Panc1 (cell line): Measurements from ENCODE around the gene STAU1. TPM values are rescaled to one million over a fixed set of nuclear protein-coding genes. Genes with fewer than 3 reads are reported as not detected.

Experiments used
- ATAC-seq: fragments of 200-7000 bp; cut with Tn5 transposase; 2 replicates; pipeline ENCODE4 v1.9.1; 2020; ENCODE audit warnings: mild to moderate bottlenecking, moderate library complexity
- BruUV-seq: library from RNA; stranded (reverse); fragments of 400-500 nt; replicated peaks from 2 replicates; lab custom pipeline; 2021; lab: Mats Ljungman, UMichigan
- CTCF ChIA-PET: fragments of 300-600 bp; sonication (Branson Sonifier 250); formaldehyde crosslinking; loops from one replicate; lab custom pipeline; 2022; ENCODE audit warnings: antibody characterized with exemption; lab: Charles Lee
- POLR2A ChIA-PET: fragments of 300-600 bp; sonication (Branson Sonifier 250); formaldehyde crosslinking; loops from one replicate; lab custom pipeline; 2022; ENCODE audit warnings: antibody characterized with exemption; lab: Charles Lee
- DNase-seq: peaks from one replicate; pipeline ENCODE4 v3.0.0-alpha.2; 2010; ENCODE audit warnings: low read depth, low spot score
- H3K27ac ChIP-seq: 2 replicates; pipeline ENCODE4 v1.5.1; 2011; ENCODE audit warnings: mild to moderate bottlenecking, low read length, inconsistent platforms
- H3K27me3 ChIP-seq: fragments of 200-500 bp; sonication (Bioruptor generic); 2 replicates; pipeline ENCODE4 v1.6.0; 2014; ENCODE audit warnings: low read length, inconsistent platforms; ENCODE audit not compliant: control insufficient read depth, insufficient read depth
- H3K36me3 ChIP-seq: fragments of 200-500 bp; sonication (Bioruptor generic); 2 replicates; pipeline ENCODE4 v1.5.1; 2014; ENCODE audit warnings: inconsistent platforms, mild to moderate bottlenecking, low read length, moderate library complexity; ENCODE audit not compliant: control insufficient read depth, insufficient read depth
- H3K4me1 ChIP-seq: 2 replicates; pipeline ENCODE4 v1.5.1; 2011; ENCODE audit warnings: inconsistent platforms, mild to moderate bottlenecking, low read length, moderate library complexity; ENCODE audit not compliant: control insufficient read depth, insufficient read depth
- H3K4me3 ChIP-seq, 2 experiments: 2 replicates each; pipeline ENCODE4 v1.5.1; 2011 to 2012; ENCODE audit warnings: low read depth in 2 of 2, low read length in 2 of 2, mild to moderate bottlenecking in 2 of 2, inconsistent platforms in 1 of 2, moderate library complexity in 1 of 2
- H3K9me3 ChIP-seq: fragments of 200-500 bp; sonication (Bioruptor generic); 2 replicates; pipeline ENCODE4 v1.5.1; 2014; ENCODE audit warnings: low read depth, mild to moderate bottlenecking, inconsistent platforms, low read length, moderate library complexity; ENCODE audit not compliant: control insufficient read depth, insufficient read depth
- POLR2AphosphoS5 ChIP-seq: IDR thresholded peaks from 2 replicates; pipeline ENCODE4 v1.6.1; 2012; ENCODE audit warnings: mild to moderate bottlenecking, low read depth, low read length, moderate library complexity
- SIN3A ChIP-seq: IDR thresholded peaks from 2 replicates; pipeline ENCODE4 v1.6.1; 2012; ENCODE audit warnings: low read depth, mild to moderate bottlenecking, low read length, moderate library complexity, borderline replicate concordance; ENCODE audit not compliant: insufficient read depth
- TCF7L2 ChIP-seq: IDR thresholded peaks from 2 replicates; pipeline ENCODE4 v1.6.1; 2011; ENCODE audit warnings: mild to moderate bottlenecking, low read depth, low read length, inconsistent platforms
- in situ Hi-C: cut with HindIII; loops from 2 replicates; pipeline ENCODE4 v1.10.0; 2016; ENCODE audit warnings: low sequenced_read_pairs, low pct_unique_long_range_greater_than_20kb
- intact Hi-C: fragments of 100-400 bp; cut with micrococcal nuclease; formaldehyde crosslinking; loops from one replicate; pipeline ENCODE4 v1.10.0; 2022; ENCODE audit not compliant: unreplicated experiment
- total RNA-seq: library from RNA; stranded (reverse); gene quantifications from one replicate; pipeline ENCODE4 v1.2.1, GENCODE V29; 2021; ENCODE audit not compliant: unreplicated experiment
- TF ChIP-seq, protein P1 (sequence below): fragments of 450-650 bp; IDR thresholded peaks from 2 replicates; pipeline ENCODE4 v1.5.1; 2017; ENCODE audit warnings: mild to moderate bottlenecking
- TF ChIP-seq, protein P2 (sequence below), 2 experiments: IDR thresholded peaks; 2 replicates each; pipeline ENCODE4 v1.6.1; 2011 to 2012; ENCODE audit warnings: low read depth in 2 of 2, control low read depth in 1 of 2, low read length in 1 of 2, mild to moderate bottlenecking in 1 of 2, moderate library complexity in 1 of 2; ENCODE audit not compliant: insufficient read depth in 1 of 2

Gene STAU1
- total RNA-seq, 1 experiment from 2014 or later = 103 TPM

DNA sequence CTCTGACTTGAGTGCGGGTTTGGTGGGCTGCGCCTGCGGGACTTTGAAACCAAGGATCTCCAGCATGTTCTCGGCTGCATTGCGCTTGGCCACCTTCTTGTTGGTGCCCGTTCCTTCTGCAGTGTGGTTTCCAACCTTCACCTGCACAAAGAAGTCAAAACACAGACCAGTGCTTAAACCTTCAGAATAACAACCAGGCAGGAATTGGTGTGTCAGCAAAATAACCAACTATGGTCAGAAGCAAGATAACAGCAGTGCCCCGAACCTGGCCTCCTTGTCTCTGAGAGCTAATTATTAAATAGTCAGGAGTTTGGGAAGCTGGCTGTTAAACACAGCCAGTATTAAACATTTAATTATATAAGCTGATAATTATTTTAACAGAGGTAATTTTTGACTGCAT lies 68.1 kb downstream of the STAU1 start:
- CTCF ChIA-PET = no interaction called here
- no peak for DNase-seq
- no peaks in the 10 kb centered on the region for H3K9me3 ChIP-seq
- ATAC-seq = no peak
- POLR2A ChIA-PET = no interaction called here
- TF ChIP-seq TCF7L2 = no peak
- TF ChIP-seq, protein P1, sequence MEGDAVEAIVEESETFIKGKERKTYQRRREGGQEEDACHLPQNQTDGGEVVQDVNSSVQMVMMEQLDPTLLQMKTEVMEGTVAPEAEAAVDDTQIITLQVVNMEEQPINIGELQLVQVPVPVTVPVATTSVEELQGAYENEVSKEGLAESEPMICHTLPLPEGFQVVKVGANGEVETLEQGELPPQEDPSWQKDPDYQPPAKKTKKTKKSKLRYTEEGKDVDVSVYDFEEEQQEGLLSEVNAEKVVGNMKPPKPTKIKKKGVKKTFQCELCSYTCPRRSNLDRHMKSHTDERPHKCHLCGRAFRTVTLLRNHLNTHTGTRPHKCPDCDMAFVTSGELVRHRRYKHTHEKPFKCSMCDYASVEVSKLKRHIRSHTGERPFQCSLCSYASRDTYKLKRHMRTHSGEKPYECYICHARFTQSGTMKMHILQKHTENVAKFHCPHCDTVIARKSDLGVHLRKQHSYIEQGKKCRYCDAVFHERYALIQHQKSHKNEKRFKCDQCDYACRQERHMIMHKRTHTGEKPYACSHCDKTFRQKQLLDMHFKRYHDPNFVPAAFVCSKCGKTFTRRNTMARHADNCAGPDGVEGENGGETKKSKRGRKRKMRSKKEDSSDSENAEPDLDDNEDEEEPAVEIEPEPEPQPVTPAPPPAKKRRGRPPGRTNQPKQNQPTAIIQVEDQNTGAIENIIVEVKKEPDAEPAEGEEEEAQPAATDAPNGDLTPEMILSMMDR = no peak
- TF ChIP-seq, protein P2, sequence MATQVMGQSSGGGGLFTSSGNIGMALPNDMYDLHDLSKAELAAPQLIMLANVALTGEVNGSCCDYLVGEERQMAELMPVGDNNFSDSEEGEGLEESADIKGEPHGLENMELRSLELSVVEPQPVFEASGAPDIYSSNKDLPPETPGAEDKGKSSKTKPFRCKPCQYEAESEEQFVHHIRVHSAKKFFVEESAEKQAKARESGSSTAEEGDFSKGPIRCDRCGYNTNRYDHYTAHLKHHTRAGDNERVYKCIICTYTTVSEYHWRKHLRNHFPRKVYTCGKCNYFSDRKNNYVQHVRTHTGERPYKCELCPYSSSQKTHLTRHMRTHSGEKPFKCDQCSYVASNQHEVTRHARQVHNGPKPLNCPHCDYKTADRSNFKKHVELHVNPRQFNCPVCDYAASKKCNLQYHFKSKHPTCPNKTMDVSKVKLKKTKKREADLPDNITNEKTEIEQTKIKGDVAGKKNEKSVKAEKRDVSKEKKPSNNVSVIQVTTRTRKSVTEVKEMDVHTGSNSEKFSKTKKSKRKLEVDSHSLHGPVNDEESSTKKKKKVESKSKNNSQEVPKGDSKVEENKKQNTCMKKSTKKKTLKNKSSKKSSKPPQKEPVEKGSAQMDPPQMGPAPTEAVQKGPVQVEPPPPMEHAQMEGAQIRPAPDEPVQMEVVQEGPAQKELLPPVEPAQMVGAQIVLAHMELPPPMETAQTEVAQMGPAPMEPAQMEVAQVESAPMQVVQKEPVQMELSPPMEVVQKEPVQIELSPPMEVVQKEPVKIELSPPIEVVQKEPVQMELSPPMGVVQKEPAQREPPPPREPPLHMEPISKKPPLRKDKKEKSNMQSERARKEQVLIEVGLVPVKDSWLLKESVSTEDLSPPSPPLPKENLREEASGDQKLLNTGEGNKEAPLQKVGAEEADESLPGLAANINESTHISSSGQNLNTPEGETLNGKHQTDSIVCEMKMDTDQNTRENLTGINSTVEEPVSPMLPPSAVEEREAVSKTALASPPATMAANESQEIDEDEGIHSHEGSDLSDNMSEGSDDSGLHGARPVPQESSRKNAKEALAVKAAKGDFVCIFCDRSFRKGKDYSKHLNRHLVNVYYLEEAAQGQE (IDR thresholded peaks at IDR 0.05; ENCODE audit: insufficient read depth in 1 of 2, low read depth in 2 of 2, low read length in 1 of 2) = no peak
- TF ChIP-seq POLR2AphosphoS5 = no peak
- no peaks in the 10 kb centered on the region for H3K27me3 ChIP-seq
- no peak overlapping the region for H3K27ac ChIP-seq
- intact Hi-C loops (no loop called here), in situ Hi-C loops (no loop called here)
- no peak overlapping the region for H3K4me3 ChIP-seq
- H3K4me1 ChIP-seq = no peaks in the 10 kb centered on the region
- no TSS peak for BruUV-seq
- peaks cover 9% of the 10 kb centered on the region; the same call in 1 of the 2 replicates for H3K36me3 ChIP-seq

DNA sequence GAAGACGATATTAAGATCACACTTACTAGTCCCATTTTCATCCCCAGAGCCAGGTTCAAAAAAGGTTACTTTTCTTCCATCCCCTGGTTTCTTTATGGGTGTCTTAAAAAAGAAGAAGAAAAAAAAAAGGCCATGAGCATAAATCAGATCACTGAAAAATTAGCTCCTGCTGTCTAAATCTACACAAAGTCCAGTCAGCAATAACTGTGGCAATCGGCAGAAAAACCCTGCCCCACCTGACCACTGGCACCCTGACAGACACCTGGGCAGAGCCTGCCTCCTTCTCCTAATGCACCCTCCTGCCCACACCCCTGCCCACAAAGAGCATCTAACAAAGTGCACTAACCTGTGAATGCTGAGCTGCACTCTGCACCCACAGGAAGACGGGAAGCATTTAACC lies 69.8 kb downstream of the STAU1 start:
- TF ChIP-seq SIN3A (no peak), TCF7L2 (no peak), POLR2AphosphoS5 (no peak)
- TF ChIP-seq, protein P2 (IDR thresholded peaks at IDR 0.05; ENCODE audit: insufficient read depth in 1 of 2, low read depth in 2 of 2, low read length in 1 of 2) = no peak
- TF ChIP-seq, protein P1 = no peak
- ATAC-seq = no peak

More for the DNA sequence above, 69.8 kb downstream of the STAU1 start:
- intact Hi-C loops (no loop called here), in situ Hi-C loops (no loop called here)
- POLR2A ChIA-PET = no interaction called here
- Histone ChIP-seq H3K27me3 (no peaks in the 10 kb centered on the region), H3K4me3 (no peak overlapping the region), H3K9me3 (no peaks in the 10 kb centered on the region), H3K36me3 (peaks cover 14% of the 10 kb centered on the region), H3K4me1 (no peaks in the 10 kb centered on the region), H3K27ac (no peak overlapping the region)
- no peak for DNase-seq
- no TSS peak for BruUV-seq
- CTCF ChIA-PET = no interaction called here
